Spleen (tissue), 11 donors: Measurements from ENCODE around the gene COPS9. TPM values are rescaled to one million over a fixed set of nuclear protein-coding genes. Genes with fewer than 3 reads are reported as not detected.
A peak's percentile ranks its signal among the peaks of the same experiment; 100 is the strongest.

Experiments used
- DNase-seq: peaks from one replicate; pipeline ENCODE4 v3.0.0-alpha.2; 2020
- H3K27ac ChIP-seq, 8 donors: fragments of 200-600 bp; sonication (generic) in 7 of 8; 1 replicate in 4 of 8; 2 replicates in 4 of 8; pipeline versions ENCODE4 v1.5.0 to v1.8.0; 2016 to 2021; ENCODE audit warnings: inconsistent platforms in 4 of 8, mild to moderate bottlenecking in 4 of 8, moderate library complexity in 1 of 8
- H3K27me3 ChIP-seq, 7 donors: fragments of 200-600 bp; sonication (generic) in 6 of 7; replicated peaks in 1 of 7; 1 replicate in 4 of 7; 2 replicates in 3 of 7; pipeline versions ENCODE4 v1.5.0 to v1.8.0; 2016 to 2021; ENCODE audit warnings: inconsistent platforms in 3 of 7, mild to moderate bottlenecking in 1 of 7
- H3K36me3 ChIP-seq, 6 donors: fragments of 200-600 bp; sonication (generic) in 5 of 6; 1 replicate in 4 of 6; 2 replicates in 2 of 6; pipeline versions ENCODE4 v1.5.0 to v1.8.0; 2016 to 2021; ENCODE audit warnings: inconsistent platforms in 2 of 6
- H3K4me1 ChIP-seq, 6 donors: fragments of 200-600 bp; sonication (generic) in 5 of 6; 1 replicate in 3 of 6; 2 replicates in 3 of 6; pipeline versions ENCODE4 v1.5.0 to v1.8.0; 2016 to 2021; ENCODE audit warnings: inconsistent platforms in 3 of 6
- H3K4me3 ChIP-seq, 8 donors: fragments of 200-600 bp; sonication (generic) in 7 of 8; 1 replicate in 4 of 8; 2 replicates in 4 of 8; pipeline versions ENCODE4 v1.5.0 to v1.8.0; 2016 to 2021; ENCODE audit warnings: inconsistent platforms in 4 of 8, mild to moderate bottlenecking in 4 of 8, moderate library complexity in 2 of 8
- H3K9me3 ChIP-seq, 8 donors: fragments of 200-600 bp; sonication (generic) in 7 of 8; 1 replicate in 4 of 8; 2 replicates in 4 of 8; pipeline versions ENCODE4 v1.5.0 to v1.8.0; 2016 to 2021; ENCODE audit warnings: inconsistent platforms in 4 of 8
- CTCF ChIP-seq, 11 experiments: fragments of 200-600 bp in 7 of 11; fragments of 450-650 bp in 4 of 11; sonication (generic) in 4 of 11; IDR thresholded peaks in 8 of 11; conservative IDR thresholded peaks in 3 of 11; 1 replicate in 7 of 11; 2 replicates in 4 of 11; pipeline versions ENCODE4 v1.4.0 to v1.8.0; 2016 to 2021; ENCODE audit warnings: antibody characterized with exemption in 11 of 11, inconsistent platforms in 4 of 11, mild to moderate bottlenecking in 1 of 11
- POLR2A ChIP-seq, 3 donors: fragments of 450-650 bp; IDR thresholded peaks; one replicate each; pipeline ENCODE4 v1.5.1; 2017; ENCODE audit warnings: antibody characterized with exemption in 3 of 3, mild to moderate bottlenecking in 1 of 3
- POLR2AphosphoS5 ChIP-seq, 3 donors: sonication (generic); formaldehyde crosslinking; IDR thresholded peaks; one replicate each; pipeline ENCODE4 v1.5.1; 2017; ENCODE audit warnings: antibody characterized with exemption in 3 of 3
- WGBS, 5 donors: extraction: QIAGEN DNeasy Blood & Tissue Kit in 3 of 5; methylation state at CpG; one replicate each; pipeline versions ENCODE4 v1.1.5 to v1.1.7; 2013 to 2018; 5-methylcytosine and 5-hydroxymethylcytosine counted together
- intact Hi-C: fragments of 100-400 bp; cut with DNase I; formaldehyde crosslinking; loops from one replicate; pipeline ENCODE4 v1.15.0; 2023; ENCODE audit warnings: low total_unique reads
- polyA plus RNA-seq, 3 donors: library from polyadenylated mRNA; stranded (reverse); fragments of 200-250 nt; gene quantifications; one replicate each; pipeline ENCODE4 v1.2.1, GENCODE V29; 2013
- total RNA-seq, 7 donors: library from RNA; depleted of rRNA in 3 of 7; stranded (reverse); fragments of >200 nt in 3 of 7; fragmentation: NEBNext Ultra II Directional in 4 of 7; extraction: Animal tissue kit (Norgen Biotek cat#: 25700) in 4 of 7; gene quantifications; one replicate each; pipeline versions ENCODE4 v1.1.0 to v1.2.1, GENCODE V29; 2016 to 2021
- donor health status: healthy with polysubstance abuse.
- donor health status: DM: no; HTN: no; CAD: no; lungs with moderate emphysema.
- donor health status: DM: no; HTN: no; CAD: no.
- donor health status: Bipolar disorder and iron deficiency.
- donor health status: healthy.
- donor health status: DM: no; HTN: no; CAD: no.
- donor health status: DM: yes; HTN: yes; CAD: no.

COPS9 gene
- total and polyA plus RNA-seq, 10 donors, result 74.7 to 441 (median 95.0) TPM

DNA sequence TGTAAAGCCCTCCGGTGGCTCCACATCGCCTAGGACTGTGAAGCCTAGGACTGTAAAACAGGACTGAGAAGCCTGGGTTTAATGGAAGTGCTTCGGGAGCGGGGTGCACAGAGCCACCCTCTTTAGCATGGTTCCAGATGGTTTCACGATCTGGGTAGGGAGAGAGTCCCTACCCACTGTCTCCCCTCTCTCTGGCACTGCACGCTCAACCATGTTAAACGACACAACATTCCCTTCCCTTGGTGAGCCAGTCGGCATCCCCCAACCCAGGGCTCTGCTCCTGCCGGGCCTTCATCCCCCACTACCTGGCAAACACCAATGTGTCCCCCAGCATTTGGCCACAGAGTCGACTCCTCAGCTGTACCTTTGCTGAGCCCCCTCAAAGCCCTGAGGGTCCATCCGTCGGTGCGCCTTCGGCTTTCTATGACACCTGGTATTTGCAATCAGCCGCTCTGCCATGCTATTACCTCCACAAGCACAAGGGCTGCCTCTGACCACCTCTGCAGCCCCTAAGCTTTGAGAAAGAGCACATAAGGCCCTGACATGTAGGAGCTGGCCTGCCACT is 1.1 kb downstream of the COPS9 start:
- TF ChIP-seq CTCF (IDR thresholded peaks at IDR 0.05 in 8 of 11, conservative IDR thresholded peaks at IDR 0.05 in 3 of 11), result no peak
- no peak for TF ChIP-seq POLR2A (IDR thresholded peaks at IDR 0.05)
- TF ChIP-seq POLR2AphosphoS5 (IDR thresholded peaks at IDR 0.05), result no peak
- 86 to 91% (median 87%) methylated on average over 14 to 15 of the region's 15 CpGs for WGBS, 5 donors
- H3K9me3 ChIP-seq, result no peaks in the 10 kb centered on the region
- intact Hi-C loops, result no loop called here
- peak overlapping the region in 2 of 8 donors; percentile 81 to 87 for H3K27ac ChIP-seq
- H3K27me3 ChIP-seq, result no peaks in the 10 kb centered on the region
- peaks cover 16 to 35% (median 26%) of the 10 kb centered on the region in 6 donors for H3K4me1 ChIP-seq
- peaks cover 0 to 42% (median 36%) of the 10 kb centered on the region in 6 donors for H3K36me3 ChIP-seq
- DNase-seq, result peak; percentile 68
- peak overlapping the region; percentile 96 to 99 (median 98) for H3K4me3 ChIP-seq

- Histone ChIP-seq H3K27me3 (no peaks in the 10 kb centered on the region), H3K4me3 (peak overlapping the region in 1 of 8 donors; percentile 98), H3K9me3 (no peaks in the 10 kb centered on the region), H3K27ac (no peak overlapping the region), H3K36me3 (peaks cover 0 to 48% (median 42%) of the 10 kb centered on the region in 6 donors), H3K4me1 (peaks cover 16 to 35% (median 26%) of the 10 kb centered on the region in 6 donors)
- no peak for TF ChIP-seq POLR2A (IDR thresholded peaks at IDR 0.05)
- no peak for TF ChIP-seq POLR2AphosphoS5 (IDR thresholded peaks at IDR 0.05)
- TF ChIP-seq CTCF (IDR thresholded peaks at IDR 0.05 in 8 of 11, conservative IDR thresholded peaks at IDR 0.05 in 3 of 11), result no peak
- DNase-seq, result peak; percentile 54
- intact Hi-C loops, result no loop called here
- 93 to 96% (median 95%) methylated on average over 6 of the region's 6 CpGs for WGBS, 5 donors
Observed at GRCh38 chr2:240134466-240134865, 1.6 kb downstream of the COPS9 start.

- Histone ChIP-seq H3K4me3 (no peak overlapping the region), H3K27me3 (no peaks in the 10 kb centered on the region), H3K9me3 (no peaks in the 10 kb centered on the region), H3K27ac (no peak overlapping the region), H3K36me3 (peaks cover 0 to 59% (median 52%) of the 10 kb centered on the region in 6 donors), H3K4me1 (peaks cover 16 to 35% (median 26%) of the 10 kb centered on the region in 6 donors)
- no peak for TF ChIP-seq POLR2A (IDR thresholded peaks at IDR 0.05)
- TF ChIP-seq CTCF (IDR thresholded peaks at IDR 0.05 in 8 of 11, conservative IDR thresholded peaks at IDR 0.05 in 3 of 11), result no peak
- TF ChIP-seq POLR2AphosphoS5 (IDR thresholded peaks at IDR 0.05), result no peak
- intact Hi-C loops, result no loop called here
- DNase-seq, result peak; percentile 66
- WGBS, 5 donors, result 87 to 95% (median 93%) methylated on average over 10 of the region's 10 CpGs
Observed at GRCh38 chr2:240133401-240133800, 2.7 kb downstream of the COPS9 start.

DNA sequence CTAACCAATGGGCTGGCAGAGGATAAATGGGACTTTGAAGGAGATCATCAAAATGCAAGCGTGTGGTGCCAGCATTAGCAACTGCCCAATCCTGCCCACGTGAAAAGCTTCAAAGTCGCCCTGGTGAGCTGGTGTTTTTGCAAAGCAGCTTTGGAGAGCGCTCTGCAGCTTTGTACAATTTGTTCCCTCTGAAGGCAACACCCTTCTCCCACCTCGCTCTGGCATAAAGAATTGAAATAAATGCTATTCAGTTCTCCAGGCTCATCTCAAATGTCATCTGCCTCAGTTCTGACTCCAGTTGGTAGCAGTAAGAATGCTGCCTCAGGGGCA is 3.5 kb downstream of the COPS9 start:
- no peak for DNase-seq
- H3K27ac ChIP-seq, result no peak overlapping the region
- H3K9me3 ChIP-seq, result no peaks in the 10 kb centered on the region
- intact Hi-C loops, result no loop called here
- no peak overlapping the region for H3K4me3 ChIP-seq
- peaks cover 16 to 35% (median 26%) of the 10 kb centered on the region in 6 donors for H3K4me1 ChIP-seq
- no peak for TF ChIP-seq POLR2AphosphoS5 (IDR thresholded peaks at IDR 0.05)
- TF ChIP-seq POLR2A (IDR thresholded peaks at IDR 0.05), result no peak
- no peak for TF ChIP-seq CTCF (IDR thresholded peaks at IDR 0.05 in 8 of 11, conservative IDR thresholded peaks at IDR 0.05 in 3 of 11)
- WGBS, 5 donors, result 96 to 99% (median 97%) methylated on average over 5 of the region's 5 CpGs
- H3K27me3 ChIP-seq, result no peaks in the 10 kb centered on the region
- peaks cover 0 to 67% (median 60%) of the 10 kb centered on the region in 6 donors for H3K36me3 ChIP-seq
